GM12801 (cell line): ENCODE measurements around the gene SERPINB10.

Experiments
- CTCF ChIP-seq: IDR thresholded peaks from one replicate; pipeline ENCODE4 v1.5.1; 2011; ENCODE audit warnings: control low read depth; ENCODE audit not compliant: insufficient read length; ENCODE audit errors: extremely low read depth

Gene SERPINB10

GRCh38 chr18:63883617-63884016 lies 24.1 kb upstream of the SERPINB10 start:
- no peak for TF ChIP-seq CTCF

- TF ChIP-seq CTCF, result no peak
These were observed 20.3 kb upstream of the SERPINB10 start, which contains the start of gene SERPINB2 for GRCh38 chr18:63887424-63887823. TSS of gene SERPINB2 (plus strand) at chr18:63887705. CDS start at chr18:63891445, 3,740 bp downstream.

GRCh38 chr18:63888470-63889190 lies 19.1 kb upstream of the SERPINB10 start:
- no peak for TF ChIP-seq CTCF

- no peak for TF ChIP-seq CTCF
These were observed 18.1 kb upstream of the SERPINB10 start for GRCh38 chr18:63889626-63890025.

- TF ChIP-seq CTCF, result no peak
These were observed 17.4 kb upstream of the SERPINB10 start for GRCh38 chr18:63890237-63890949.

GRCh38 chr18:63890950-63891304 lies 16.8 kb upstream of the SERPINB10 start:
- TF ChIP-seq CTCF, result no peak

- no peak for TF ChIP-seq CTCF
These were observed 15.2 kb upstream of the SERPINB10 start for GRCh38 chr18:63892566-63892965.
